Prostate gland (tissue), 2 donors: ENCODE measurements around the gene RAPGEF4. TPM values are rescaled to one million over a fixed set of nuclear protein-coding genes. Genes with fewer than 3 reads are reported as not detected.

Experiments
- DNase-seq: peaks from one replicate; pipeline ENCODE4 v3.0.0-alpha.2; 2019; ENCODE audit warnings: low spot score
- H3K27ac ChIP-seq, 2 donors: fragments of 200-600 bp; sonication (generic); 2 replicates each; pipeline ENCODE4 v1.5.1; 2017 to 2019
- H3K27me3 ChIP-seq: fragments of 200-600 bp; sonication (generic); replicated peaks from 2 replicates; pipeline ENCODE4 v1.5.1; 2019; ENCODE audit not compliant: insufficient read depth
- H3K36me3 ChIP-seq, 2 donors: fragments of 200-600 bp; sonication (generic); 1 replicate in 1 of 2; 2 replicates in 1 of 2; pipeline versions ENCODE4 v1.5.1 to v1.8.1; 2017 to 2019
- H3K4me1 ChIP-seq: fragments of 200-600 bp; sonication (generic); replicated peaks from 2 replicates; pipeline ENCODE4 v1.5.1; 2019
- H3K4me3 ChIP-seq, 2 donors: fragments of 200-600 bp; sonication (generic); 2 replicates each; pipeline ENCODE4 v1.5.1; 2017 to 2019
- H3K9me3 ChIP-seq: fragments of 200-600 bp; sonication (generic); 2 replicates; pipeline ENCODE4 v1.5.1; 2017
- POLR2A ChIP-seq: fragments of 450-650 bp; IDR thresholded peaks from one replicate; pipeline ENCODE4 v1.6.1; 2016; ENCODE audit warnings: antibody characterized with exemption, mild to moderate bottlenecking
- POLR2AphosphoS5 ChIP-seq: sonication (generic); formaldehyde crosslinking; IDR thresholded peaks from one replicate; pipeline ENCODE4 v1.6.1; 2017; ENCODE audit warnings: antibody characterized with exemption
- WGBS: methylation state at CpG from one replicate; pipeline ENCODE4 v1.1.5; 2018; 5-methylcytosine and 5-hydroxymethylcytosine counted together
- intact Hi-C: fragments of 100-400 bp; cut with DNase I; formaldehyde crosslinking; loops from one replicate; pipeline ENCODE4 v1.14.2; 2022
- total RNA-seq, 2 donors: library from RNA; depleted of rRNA; stranded (reverse); fragments of >200 nt; gene quantifications; one replicate each; pipeline ENCODE4 v1.1.0, GENCODE V29; 2016
- TF ChIP-seq, protein P1 (sequence below), 4 experiments: fragments of 200-600 bp in 2 of 4; fragments of 450-650 bp in 2 of 4; sonication (generic) in 2 of 4; IDR thresholded peaks; 1 replicate in 3 of 4; 2 replicates in 1 of 4; pipeline ENCODE4 v1.5.1; 2016 to 2019; ENCODE audit warnings: antibody characterized with exemption in 4 of 4, mild to moderate bottlenecking in 2 of 4, moderate library complexity in 2 of 4

The RAPGEF4 gene
- total RNA-seq, 2 donors from 2014 or later: 7.3 to 31.0 TPM

DNA sequence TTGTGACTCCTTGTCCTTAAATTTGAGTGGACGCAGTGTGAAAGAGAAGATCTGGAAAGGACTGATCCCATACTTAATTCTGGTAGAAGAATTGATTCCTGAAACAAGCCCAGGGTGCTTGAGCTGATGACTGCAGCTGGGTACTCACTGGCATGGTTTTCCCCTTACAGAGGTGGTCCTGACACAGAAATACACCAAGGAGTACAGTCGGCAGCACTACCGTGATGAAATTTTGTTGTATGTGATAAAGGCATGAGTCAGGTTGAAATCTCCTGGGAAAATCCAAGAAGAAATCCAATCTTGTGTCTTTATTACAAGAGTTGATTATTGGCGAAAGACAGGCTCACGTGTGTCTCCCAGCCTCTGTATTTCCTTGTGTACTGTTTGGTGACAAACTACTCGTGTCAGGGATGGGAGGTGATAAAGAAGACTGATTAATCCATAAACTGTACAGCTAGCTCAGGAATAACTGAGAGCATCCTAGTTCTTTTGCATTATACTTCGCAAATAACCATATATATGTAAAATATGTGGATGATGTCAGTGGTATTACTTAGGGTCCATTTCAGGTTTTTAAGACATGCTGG, 76.6 kb downstream of the RAPGEF4 start:
- H3K27me3 ChIP-seq: no peaks in the 10 kb centered on the region
- H3K36me3 ChIP-seq: no peaks in the 10 kb centered on the region
- no peaks in the 10 kb centered on the region for H3K4me1 ChIP-seq
- intact Hi-C loops: loop anchor here (5.0 kb wide), 1 partner anchor 50 kb away; no protein-coding TSS in a partner anchor
- DNase-seq: no peak
- H3K4me3 ChIP-seq: no peak overlapping the region
- WGBS: 87% methylated on average over 7 of the region's 7 CpGs
- H3K27ac ChIP-seq: no peak overlapping the region
- TF ChIP-seq POLR2AphosphoS5 (no peak), POLR2A (no peak)
- TF ChIP-seq, protein P1, sequence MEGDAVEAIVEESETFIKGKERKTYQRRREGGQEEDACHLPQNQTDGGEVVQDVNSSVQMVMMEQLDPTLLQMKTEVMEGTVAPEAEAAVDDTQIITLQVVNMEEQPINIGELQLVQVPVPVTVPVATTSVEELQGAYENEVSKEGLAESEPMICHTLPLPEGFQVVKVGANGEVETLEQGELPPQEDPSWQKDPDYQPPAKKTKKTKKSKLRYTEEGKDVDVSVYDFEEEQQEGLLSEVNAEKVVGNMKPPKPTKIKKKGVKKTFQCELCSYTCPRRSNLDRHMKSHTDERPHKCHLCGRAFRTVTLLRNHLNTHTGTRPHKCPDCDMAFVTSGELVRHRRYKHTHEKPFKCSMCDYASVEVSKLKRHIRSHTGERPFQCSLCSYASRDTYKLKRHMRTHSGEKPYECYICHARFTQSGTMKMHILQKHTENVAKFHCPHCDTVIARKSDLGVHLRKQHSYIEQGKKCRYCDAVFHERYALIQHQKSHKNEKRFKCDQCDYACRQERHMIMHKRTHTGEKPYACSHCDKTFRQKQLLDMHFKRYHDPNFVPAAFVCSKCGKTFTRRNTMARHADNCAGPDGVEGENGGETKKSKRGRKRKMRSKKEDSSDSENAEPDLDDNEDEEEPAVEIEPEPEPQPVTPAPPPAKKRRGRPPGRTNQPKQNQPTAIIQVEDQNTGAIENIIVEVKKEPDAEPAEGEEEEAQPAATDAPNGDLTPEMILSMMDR (IDR thresholded peaks at IDR 0.05): no peak
- H3K9me3 ChIP-seq: no peaks in the 10 kb centered on the region

DNA sequence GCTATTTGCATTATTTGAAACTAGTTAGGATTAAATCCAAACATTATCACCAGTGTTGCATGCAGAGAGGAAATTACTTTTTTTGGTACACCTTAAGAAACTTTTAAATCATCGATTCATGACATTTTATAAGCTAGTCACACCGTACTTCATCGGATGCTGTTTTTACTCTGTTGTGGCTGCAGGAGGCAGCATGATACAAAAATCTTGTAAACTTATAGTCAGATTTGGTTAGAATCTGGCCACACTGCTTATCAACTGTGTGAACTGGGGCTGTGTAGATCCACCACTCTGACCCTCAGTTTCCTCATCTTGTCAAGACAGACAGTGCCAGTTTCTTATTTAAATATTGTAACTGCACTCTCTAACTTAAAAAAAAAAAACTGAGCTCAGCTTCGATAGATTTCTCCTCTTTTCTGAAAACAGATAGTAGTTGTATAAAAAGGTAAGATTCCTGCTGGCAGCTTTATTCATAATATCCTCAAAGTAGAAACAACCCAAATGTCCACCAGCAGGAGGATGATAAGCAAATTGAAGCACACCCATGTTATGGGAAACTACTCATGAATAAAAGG, 77.8 kb downstream of the RAPGEF4 start:
- no peaks in the 10 kb centered on the region for H3K9me3 ChIP-seq
- no peaks in the 10 kb centered on the region for H3K36me3 ChIP-seq
- DNase-seq: peak; percentile 14
- no peaks in the 10 kb centered on the region for H3K4me1 ChIP-seq
- TF ChIP-seq, protein P1 (IDR thresholded peaks at IDR 0.05): peak in 3 of 4 experiments; percentile 23 to 60 (median 53)
- no peak for TF ChIP-seq POLR2A
- intact Hi-C loops: loop anchor here (5.0 kb wide), 1 partner anchor 49 kb away; no protein-coding TSS in a partner anchor
- H3K4me3 ChIP-seq: no peak overlapping the region
- 41% methylated on average over 4 of the region's 4 CpGs for WGBS
- H3K27ac ChIP-seq: no peak overlapping the region
- H3K27me3 ChIP-seq: no peaks in the 10 kb centered on the region

DNA sequence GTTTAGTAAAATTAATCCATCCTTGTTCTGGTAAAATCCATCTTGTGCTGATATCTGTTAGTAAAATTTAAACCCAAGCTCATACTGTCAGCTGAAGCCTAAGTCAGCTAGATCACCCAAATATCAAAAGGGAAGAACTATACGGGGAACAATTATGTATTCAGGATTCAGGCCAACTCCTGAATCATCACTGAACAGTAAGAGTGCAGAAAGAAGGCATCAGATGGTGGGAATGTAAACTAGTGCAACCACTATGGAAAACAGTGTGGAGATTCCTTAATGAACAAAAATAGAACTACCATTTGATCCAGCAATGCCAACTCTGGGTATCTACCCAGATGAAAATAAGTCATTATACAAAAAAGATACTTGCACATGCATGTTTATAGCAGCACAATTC, 81.8 kb downstream of the RAPGEF4 start:
- H3K27me3 ChIP-seq: no peaks in the 10 kb centered on the region
- H3K4me3 ChIP-seq: no peak overlapping the region
- H3K27ac ChIP-seq: no peak overlapping the region
- H3K4me1 ChIP-seq: no peaks in the 10 kb centered on the region
- H3K36me3 ChIP-seq: no peaks in the 10 kb centered on the region
- 32% methylated on average over 1 of the region's 1 CpG for WGBS
- intact Hi-C loops: no loop called here
- no peak for DNase-seq
- TF ChIP-seq, protein P1 (IDR thresholded peaks at IDR 0.05): no peak
- TF ChIP-seq POLR2A (no peak), POLR2AphosphoS5 (no peak)
- H3K9me3 ChIP-seq: no peaks in the 10 kb centered on the region

DNA sequence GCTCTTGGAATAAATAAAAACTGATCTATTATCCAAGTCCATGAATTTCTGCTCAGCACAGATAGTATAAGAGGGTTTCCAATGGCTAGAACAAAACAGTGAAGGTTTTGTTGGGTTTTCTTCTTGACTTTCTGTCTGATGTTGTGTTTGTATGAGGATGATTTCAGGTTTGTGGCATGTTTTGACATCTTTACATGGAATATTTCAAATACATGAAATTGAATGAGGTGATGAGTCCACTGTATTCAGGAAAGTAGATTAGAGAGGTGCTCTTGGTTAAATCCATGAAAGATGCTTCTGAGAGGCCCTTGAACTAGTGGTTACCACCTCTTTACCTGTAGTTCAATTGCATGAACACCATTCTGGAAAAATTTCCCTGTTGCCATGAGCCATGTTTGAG, 84.3 kb downstream of the RAPGEF4 start:
- H3K4me1 ChIP-seq: no peaks in the 10 kb centered on the region
- intact Hi-C loops: no loop called here
- H3K4me3 ChIP-seq: no peak overlapping the region
- no peaks in the 10 kb centered on the region for H3K36me3 ChIP-seq
- H3K9me3 ChIP-seq: no peaks in the 10 kb centered on the region
- H3K27ac ChIP-seq: no peak overlapping the region
- no peaks in the 10 kb centered on the region for H3K27me3 ChIP-seq
- TF ChIP-seq POLR2AphosphoS5: no peak
- TF ChIP-seq POLR2A: no peak
- TF ChIP-seq, protein P1 (IDR thresholded peaks at IDR 0.05): no peak
- DNase-seq: no peak
